Neural progenitor cell (in vitro differentiated cells): Measurements from ENCODE around the gene DIS3L2. TPM values are rescaled to one million over a fixed set of nuclear protein-coding genes. Genes with fewer than 3 reads are reported as not detected.

Experiments used
- DNase-seq: peaks from one replicate; pipeline ENCODE4 v3.0.0-alpha.2; 2016; ENCODE audit warnings: low spot score
- H2AFZ ChIP-seq: fragments of 200-600 bp; sonication (generic); replicated peaks from 2 replicates; pipeline ENCODE4 v1.6.1; 2016; ENCODE audit warnings: antibody characterized with exemption
- H3F3A ChIP-seq: fragments of 200-600 bp; sonication (generic); 2 replicates; pipeline ENCODE4 v1.6.1; 2016; ENCODE audit warnings: antibody characterized with exemption, low read depth
- H3K27ac ChIP-seq: fragments of 200-600 bp; sonication (generic); 2 replicates; pipeline ENCODE4 v1.5.1; 2016; ENCODE audit warnings: mild to moderate bottlenecking
- H3K27me3 ChIP-seq: fragments of 200-600 bp; sonication (generic); 2 replicates; pipeline ENCODE4 v1.6.1; 2016; ENCODE audit warnings: mild to moderate bottlenecking, moderate library complexity
- H3K36me3 ChIP-seq: fragments of 200-600 bp; sonication (generic); 2 replicates; pipeline ENCODE4 v1.5.1; 2016
- H3K4me1 ChIP-seq: fragments of 200-600 bp; sonication (generic); 2 replicates; pipeline ENCODE4 v1.6.1; 2016; ENCODE audit warnings: mixed run types
- H3K4me2 ChIP-seq: fragments of 200-600 bp; sonication (generic); 2 replicates; pipeline ENCODE4 v1.6.1; 2016
- H3K4me3 ChIP-seq: fragments of 200-600 bp; sonication (generic); 2 replicates; pipeline ENCODE4 v1.5.1; 2016
- H3K79me2 ChIP-seq: fragments of 200-600 bp; sonication (generic); 2 replicates; pipeline ENCODE4 v1.6.1; 2016; ENCODE audit warnings: low read depth
- H3K9ac ChIP-seq: fragments of 200-600 bp; sonication (generic); 2 replicates; pipeline ENCODE4 v1.6.1; 2016
- H3K9me3 ChIP-seq: fragments of 200-600 bp; sonication (generic); 2 replicates; pipeline ENCODE4 v1.5.1; 2016; ENCODE audit warnings: low read depth
- H4K20me1 ChIP-seq: fragments of 200-600 bp; sonication (generic); 2 replicates; pipeline ENCODE4 v1.6.1; 2016; ENCODE audit warnings: low read depth
- H3K27ac Mint-ChIP-seq: 3 replicates; pipeline ENCODE4 v1.8.0; 2021; ENCODE audit warnings: mixed read lengths
- H3K27me3 Mint-ChIP-seq: 2 replicates; pipeline ENCODE4 v1.8.0; 2022; ENCODE audit warnings: low read depth, mild to moderate bottlenecking, inconsistent platforms, moderate library complexity, mixed read lengths; ENCODE audit not compliant: insufficient read depth
- H3K36me3 Mint-ChIP-seq: 3 replicates; pipeline ENCODE4 v1.8.0; 2021; ENCODE audit warnings: mixed read lengths
- H3K4me1 Mint-ChIP-seq: 3 replicates; pipeline ENCODE4 v1.8.0; 2021; ENCODE audit warnings: mixed read lengths
- H3K4me3 Mint-ChIP-seq: 3 replicates; pipeline ENCODE4 v1.8.0; 2021; ENCODE audit warnings: mild to moderate bottlenecking, moderate library complexity, mixed read lengths
- H3K9me3 Mint-ChIP-seq: 3 replicates; pipeline ENCODE4 v1.8.0; 2020; ENCODE audit warnings: mixed read lengths
- CTCF ChIP-seq: fragments of 200-600 bp; sonication (generic); IDR thresholded peaks from 2 replicates; pipeline ENCODE4 v1.5.1; 2017; ENCODE audit warnings: antibody characterized with exemption, mild to moderate bottlenecking
- EZH2 ChIP-seq: fragments of 200-600 bp; sonication (generic); IDR thresholded peaks from 2 replicates; pipeline ENCODE4 v1.6.1; 2017; ENCODE audit warnings: antibody characterized with exemption, mild to moderate bottlenecking, moderate library complexity
- EZH2phosphoT487 ChIP-seq: fragments of 200-600 bp; sonication (generic); IDR thresholded peaks from 2 replicates; pipeline ENCODE4 v1.6.1; 2017; ENCODE audit warnings: antibody characterized with exemption
- total RNA-seq: library from RNA; depleted of rRNA; stranded (reverse); fragments of >200 nt; gene quantifications from 2 replicates; pipeline ENCODE4 v1.2.3, GENCODE V29; 2015; ENCODE audit warnings: low replicate concordance

The DIS3L2 gene
- total RNA-seq, 1 donor from 2014 or later: 23.2 TPM

DNA sequence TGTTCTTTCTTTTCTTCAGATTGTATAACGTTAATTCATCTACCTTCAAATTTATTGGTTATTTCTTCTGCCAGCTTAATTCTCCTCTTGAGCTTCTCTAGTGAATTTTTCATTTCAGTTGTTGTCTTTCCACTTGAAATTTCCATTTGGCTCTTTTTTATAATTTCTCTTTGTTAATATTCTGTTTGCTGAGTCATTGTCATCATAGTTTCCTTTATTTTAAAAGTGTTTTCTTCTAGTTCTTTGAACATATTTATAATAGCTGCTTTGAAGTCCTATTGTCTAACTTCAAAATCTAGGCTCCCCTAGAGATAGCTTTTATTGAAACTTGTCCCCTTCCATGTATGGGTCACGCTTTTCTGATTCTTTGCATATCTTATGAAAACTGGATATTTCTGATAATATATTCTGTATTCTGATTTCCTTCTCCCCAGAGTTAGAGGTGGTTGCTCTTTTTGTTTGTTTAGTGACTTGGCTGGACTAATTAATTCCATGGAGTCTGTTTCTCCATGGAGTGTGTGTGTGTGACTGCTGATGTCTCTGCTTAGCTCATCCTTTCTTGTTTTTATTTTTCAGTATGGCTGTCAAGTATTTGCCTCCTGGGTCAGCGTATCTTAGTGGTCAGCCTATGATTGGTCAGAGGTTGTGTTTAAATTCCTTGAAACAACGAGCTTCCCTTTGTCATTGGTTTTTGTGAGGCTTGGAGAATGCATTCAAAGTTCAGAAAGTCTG, 47.6 kb downstream of the DIS3L2 start:
- no peak for DNase-seq
- Mint-ChIP-seq H3K27ac (no peak overlapping the region), H3K27me3 (no peaks in the 10 kb centered on the region), H3K9me3 (peaks cover 4% of the 10 kb centered on the region), H3K4me3 (no peak overlapping the region), H3K4me1 (peaks cover 14% of the 10 kb centered on the region), H3K36me3 (peaks cover 10% of the 10 kb centered on the region)
- Histone ChIP-seq H3K36me3 (no peaks in the 10 kb centered on the region), H3K4me2 (no peak overlapping the region), H3K27me3 (no peaks in the 10 kb centered on the region), H3K9ac (no peak overlapping the region), H2AFZ (no peak overlapping the region), H3K27ac (no peak overlapping the region), H3K79me2 (peaks cover 14% of the 10 kb centered on the region), H4K20me1 (peaks cover 2% of the 10 kb centered on the region), H3K4me3 (no peak overlapping the region), H3F3A (no peaks in the 10 kb centered on the region), H3K9me3 (no peaks in the 10 kb centered on the region), H3K4me1 (no peaks in the 10 kb centered on the region)
- TF ChIP-seq CTCF: no peak
- TF ChIP-seq EZH2: no peak
- no peak for TF ChIP-seq EZH2phosphoT487

GRCh38 chr2:232009639-232010274, 48.2 kb downstream of the DIS3L2 start:
- Histone ChIP-seq H3K4me2 (no peak overlapping the region), H2AFZ (no peak overlapping the region), H3K9me3 (no peaks in the 10 kb centered on the region), H3K27me3 (no peaks in the 10 kb centered on the region), H3K4me1 (no peaks in the 10 kb centered on the region), H3K9ac (no peak overlapping the region), H3K27ac (no peak overlapping the region), H3K36me3 (no peaks in the 10 kb centered on the region), H3K79me2 (peaks cover 12% of the 10 kb centered on the region), H4K20me1 (peaks cover 8% of the 10 kb centered on the region), H3K4me3 (no peak overlapping the region), H3F3A (no peaks in the 10 kb centered on the region)
- DNase-seq: no peak
- peaks cover 14% of the 10 kb centered on the region for H3K4me1 Mint-ChIP-seq
- TF ChIP-seq EZH2 (no peak), CTCF (no peak), EZH2phosphoT487 (no peak)
- H3K27ac Mint-ChIP-seq: no peak overlapping the region
- H3K4me3 Mint-ChIP-seq: no peak overlapping the region
- peaks cover 4% of the 10 kb centered on the region for H3K9me3 Mint-ChIP-seq
- no peaks in the 10 kb centered on the region for H3K27me3 Mint-ChIP-seq
- peaks cover 10% of the 10 kb centered on the region for H3K36me3 Mint-ChIP-seq

DNA sequence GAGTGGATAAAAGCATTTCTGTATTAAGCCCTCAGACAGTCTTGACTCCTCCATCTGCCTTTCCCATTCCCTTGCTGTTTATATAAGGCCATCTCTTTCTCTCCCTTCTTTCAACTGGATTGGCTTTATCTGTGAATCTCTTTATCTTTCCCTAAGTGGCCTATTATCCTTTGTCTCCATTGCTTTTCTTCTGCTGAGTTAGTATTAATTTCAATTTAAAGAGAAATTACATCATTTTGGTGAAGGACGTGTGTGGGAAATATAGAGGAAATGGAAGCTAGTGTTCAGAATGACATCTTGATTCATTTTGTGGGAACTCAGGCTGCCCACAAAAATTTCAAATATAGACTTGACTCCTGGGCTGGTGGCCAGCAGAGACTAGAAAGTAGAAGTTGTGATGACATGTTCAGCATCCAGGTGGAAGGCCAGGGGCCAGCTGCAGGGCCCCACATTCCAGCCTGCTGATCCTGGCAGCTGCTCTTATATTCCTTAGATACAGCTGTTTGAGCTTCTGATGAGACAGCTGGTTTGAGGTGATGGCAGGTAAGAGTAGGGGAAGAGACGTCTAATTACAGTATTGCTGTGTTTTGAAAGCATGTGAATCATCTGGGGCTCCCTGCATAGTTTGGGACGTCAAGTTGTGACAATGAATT, 52.3 kb downstream of the DIS3L2 start:
- TF ChIP-seq EZH2 (no peak), EZH2phosphoT487 (no peak), CTCF (no peak)
- Histone ChIP-seq H3K4me3 (no peak overlapping the region), H3K9ac (no peak overlapping the region)

More for the DNA sequence above, 52.3 kb downstream of the DIS3L2 start:
- Mint-ChIP-seq H3K36me3 (peaks cover 10% of the 10 kb centered on the region), H3K27ac (no peak overlapping the region), H3K4me3 (no peak overlapping the region), H3K27me3 (no peaks in the 10 kb centered on the region), H3K4me1 (peaks cover 10% of the 10 kb centered on the region), H3K9me3 (no peaks in the 10 kb centered on the region)
- no peaks in the 10 kb centered on the region for H3K36me3 ChIP-seq
- no peak overlapping the region for H2AFZ ChIP-seq
- peaks cover 12% of the 10 kb centered on the region for H3K79me2 ChIP-seq
- H3K27me3 ChIP-seq: no peaks in the 10 kb centered on the region
- H3K9me3 ChIP-seq: no peaks in the 10 kb centered on the region
- H3K4me2 ChIP-seq: no peak overlapping the region
- no peak overlapping the region for H3K27ac ChIP-seq
- H3K4me1 ChIP-seq: no peaks in the 10 kb centered on the region
- peaks cover 8% of the 10 kb centered on the region for H4K20me1 ChIP-seq
- no peak for DNase-seq
- H3F3A ChIP-seq: no peaks in the 10 kb centered on the region
